GM12878 (cell line): ENCODE data around the gene PRELID2.

Experiments used
- CREB1 ChIP-seq: IDR thresholded peaks from 2 replicates; pipeline ENCODE4 v1.6.1; 2012; ENCODE audit warnings: low read depth, mild to moderate bottlenecking, inconsistent platforms
- CTCF ChIP-seq, 3 experiments: IDR thresholded peaks in 2 of 3; conservative IDR thresholded peaks in 1 of 3; 2 replicates each; pipeline ENCODE4 v1.5.1; 2011; ENCODE audit warnings: low read depth in 3 of 3, low read length in 3 of 3, mild to moderate bottlenecking in 3 of 3, control low read depth in 2 of 3, moderate library complexity in 2 of 3, inconsistent platforms in 1 of 3, mixed read lengths in 1 of 3; ENCODE audit not compliant: control insufficient read depth in 2 of 3, insufficient read depth in 1 of 3; ENCODE audit errors: extremely low read depth in 1 of 3
- E2F4 ChIP-seq: IDR thresholded peaks from 2 replicates; pipeline ENCODE4 v1.6.1; 2012; ENCODE audit warnings: low read depth, low read length, improper control_type of control experiment
- E2F8 ChIP-seq: fragments of 450-650 bp; IDR thresholded peaks from 2 replicates; pipeline ENCODE4 v1.6.1; 2018; ENCODE audit warnings: mild to moderate bottlenecking, low read depth, moderate library complexity; ENCODE audit not compliant: partially characterized antibody
- EP300 ChIP-seq, 2 experiments: fragments of 150-350 bp in 1 of 2; IDR thresholded peaks; 2 replicates each; pipeline ENCODE4 v1.6.1; 2011 to 2012; ENCODE audit warnings: low read depth in 2 of 2, low read length in 2 of 2, borderline replicate concordance in 1 of 2, improper control_type of control experiment in 1 of 2, inconsistent platforms in 1 of 2; ENCODE audit not compliant: control insufficient read depth in 1 of 2
- EZH2 ChIP-seq: IDR thresholded peaks from 2 replicates; pipeline ENCODE4 v1.6.1; 2012; ENCODE audit warnings: low read depth, mild to moderate bottlenecking, control low read depth, inconsistent platforms, low read length, borderline replicate concordance; ENCODE audit not compliant: control insufficient read depth
- NR2C2 ChIP-seq: IDR thresholded peaks from 2 replicates; pipeline ENCODE4 v1.6.1; 2011; ENCODE audit warnings: borderline replicate concordance, low read depth; ENCODE audit not compliant: control insufficient read depth, insufficient read length
- POLR2A ChIP-seq: IDR thresholded peaks from 2 replicates; pipeline ENCODE4 v1.6.1; 2011; ENCODE audit warnings: low read depth, mild to moderate bottlenecking, low read length
- TAF1 ChIP-seq: IDR thresholded peaks from 2 replicates; pipeline ENCODE4 v1.6.1; 2011; ENCODE audit warnings: mild to moderate bottlenecking, low read depth, low read length, borderline replicate concordance
- ZNF217 ChIP-seq: fragments of 450-650 bp; IDR thresholded peaks from 2 replicates; pipeline ENCODE4 v1.6.1; 2017; ENCODE audit warnings: antibody characterized with exemption, mild to moderate bottlenecking
- ZNF384 ChIP-seq: IDR thresholded peaks from 2 replicates; pipeline ENCODE4 v1.6.1; 2012; ENCODE audit warnings: low read depth, mild to moderate bottlenecking, low read length, improper control_type of control experiment, borderline replicate concordance
- TF ChIP-seq, protein P1 (sequence below): fragments of 450-650 bp; formaldehyde crosslinking; IDR thresholded peaks from 2 replicates; pipeline ENCODE4 v1.5.0; 2022; ENCODE audit warnings: mild to moderate bottlenecking, missing genetic modification characterization

GRCh38 chr5:145804701-145805100, 30.4 kb downstream of the PRELID2 start:
- no peak for TF ChIP-seq CREB1
- TF ChIP-seq POLR2A, result no peak
- TF ChIP-seq ZNF217, result no peak
- TF ChIP-seq EP300 (IDR thresholded peaks at IDR 0.05; ENCODE audit: borderline replicate concordance in 1 of 2, control insufficient read depth in 1 of 2, low read depth in 2 of 2, low read length in 2 of 2), result no peak
- TF ChIP-seq E2F8, result no peak
- no peak for TF ChIP-seq EZH2
- TF ChIP-seq NR2C2, result no peak
- TF ChIP-seq ZNF384, result no peak
- no peak for TF ChIP-seq CTCF (IDR thresholded peaks at IDR 0.05 in 2 of 3, conservative IDR thresholded peaks at IDR 0.05 in 1 of 3; ENCODE audit: control insufficient read depth in 2 of 3, extremely low read depth in 1 of 3, insufficient read depth in 1 of 3, low read depth in 3 of 3, low read length in 3 of 3)
- TF ChIP-seq TAF1, result no peak
- no peak for TF ChIP-seq E2F4
- TF ChIP-seq, protein P1, sequence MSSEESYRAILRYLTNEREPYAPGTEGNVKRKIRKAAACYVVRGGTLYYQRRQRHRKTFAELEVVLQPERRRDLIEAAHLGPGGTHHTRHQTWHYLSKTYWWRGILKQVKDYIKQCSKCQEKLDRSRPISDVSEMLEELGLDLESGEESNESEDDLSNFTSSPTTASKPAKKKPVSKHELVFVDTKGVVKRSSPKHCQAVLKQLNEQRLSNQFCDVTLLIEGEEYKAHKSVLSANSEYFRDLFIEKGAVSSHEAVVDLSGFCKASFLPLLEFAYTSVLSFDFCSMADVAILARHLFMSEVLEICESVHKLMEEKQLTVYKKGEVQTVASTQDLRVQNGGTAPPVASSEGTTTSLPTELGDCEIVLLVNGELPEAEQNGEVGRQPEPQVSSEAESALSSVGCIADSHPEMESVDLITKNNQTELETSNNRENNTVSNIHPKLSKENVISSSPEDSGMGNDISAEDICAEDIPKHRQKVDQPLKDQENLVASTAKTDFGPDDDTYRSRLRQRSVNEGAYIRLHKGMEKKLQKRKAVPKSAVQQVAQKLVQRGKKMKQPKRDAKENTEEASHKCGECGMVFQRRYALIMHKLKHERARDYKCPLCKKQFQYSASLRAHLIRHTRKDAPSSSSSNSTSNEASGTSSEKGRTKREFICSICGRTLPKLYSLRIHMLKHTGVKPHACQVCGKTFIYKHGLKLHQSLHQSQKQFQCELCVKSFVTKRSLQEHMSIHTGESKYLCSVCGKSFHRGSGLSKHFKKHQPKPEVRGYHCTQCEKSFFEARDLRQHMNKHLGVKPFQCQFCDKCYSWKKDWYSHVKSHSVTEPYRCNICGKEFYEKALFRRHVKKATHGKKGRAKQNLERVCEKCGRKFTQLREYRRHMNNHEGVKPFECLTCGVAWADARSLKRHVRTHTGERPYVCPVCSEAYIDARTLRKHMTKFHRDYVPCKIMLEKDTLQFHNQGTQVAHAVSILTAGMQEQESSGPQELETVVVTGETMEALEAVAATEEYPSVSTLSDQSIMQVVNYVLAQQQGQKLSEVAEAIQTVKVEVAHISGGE (CRISPR knock-in tag), result no peak
